C4-2B (cell line): ENCODE results near the gene LRTM1.

Source experiments
- H3K27ac ChIP-seq: fragments of 450-650 bp; 2 replicates; pipeline ENCODE4 v1.5.1; 2017
- ZFX ChIP-seq: fragments of 450-650 bp; IDR thresholded peaks from 2 replicates; pipeline ENCODE4 v1.6.1; 2017
- TF ChIP-seq, protein P1 (sequence below): fragments of 450-650 bp; conservative IDR thresholded peaks from 2 replicates; pipeline ENCODE4 v1.5.1; 2017; ENCODE audit warnings: mild to moderate bottlenecking

Gene LRTM1

DNA sequence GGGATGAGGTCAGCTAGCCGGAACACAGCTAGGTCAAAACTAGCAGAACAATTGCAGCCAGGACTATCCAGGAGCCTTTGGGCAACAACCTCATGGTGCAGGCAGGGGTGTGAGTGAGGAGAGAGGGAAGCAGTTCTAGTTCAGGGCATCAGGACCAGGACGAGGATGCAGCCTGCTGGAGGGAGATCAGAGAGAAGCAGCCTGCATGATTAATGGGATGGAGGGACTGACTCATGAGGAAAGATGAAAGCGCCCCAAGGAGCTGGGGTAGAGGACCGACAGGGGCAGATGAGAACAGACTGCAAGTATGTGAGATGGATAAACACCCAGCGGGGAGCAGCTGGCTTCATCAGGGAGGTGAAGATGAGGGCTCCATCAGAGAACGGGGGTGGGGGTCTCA lies 37.9 kb upstream of the LRTM1 start:
- TF ChIP-seq ZFX, result no peak
- TF ChIP-seq, protein P1, sequence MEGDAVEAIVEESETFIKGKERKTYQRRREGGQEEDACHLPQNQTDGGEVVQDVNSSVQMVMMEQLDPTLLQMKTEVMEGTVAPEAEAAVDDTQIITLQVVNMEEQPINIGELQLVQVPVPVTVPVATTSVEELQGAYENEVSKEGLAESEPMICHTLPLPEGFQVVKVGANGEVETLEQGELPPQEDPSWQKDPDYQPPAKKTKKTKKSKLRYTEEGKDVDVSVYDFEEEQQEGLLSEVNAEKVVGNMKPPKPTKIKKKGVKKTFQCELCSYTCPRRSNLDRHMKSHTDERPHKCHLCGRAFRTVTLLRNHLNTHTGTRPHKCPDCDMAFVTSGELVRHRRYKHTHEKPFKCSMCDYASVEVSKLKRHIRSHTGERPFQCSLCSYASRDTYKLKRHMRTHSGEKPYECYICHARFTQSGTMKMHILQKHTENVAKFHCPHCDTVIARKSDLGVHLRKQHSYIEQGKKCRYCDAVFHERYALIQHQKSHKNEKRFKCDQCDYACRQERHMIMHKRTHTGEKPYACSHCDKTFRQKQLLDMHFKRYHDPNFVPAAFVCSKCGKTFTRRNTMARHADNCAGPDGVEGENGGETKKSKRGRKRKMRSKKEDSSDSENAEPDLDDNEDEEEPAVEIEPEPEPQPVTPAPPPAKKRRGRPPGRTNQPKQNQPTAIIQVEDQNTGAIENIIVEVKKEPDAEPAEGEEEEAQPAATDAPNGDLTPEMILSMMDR, result no peak
- no peak overlapping the region for H3K27ac ChIP-seq

DNA sequence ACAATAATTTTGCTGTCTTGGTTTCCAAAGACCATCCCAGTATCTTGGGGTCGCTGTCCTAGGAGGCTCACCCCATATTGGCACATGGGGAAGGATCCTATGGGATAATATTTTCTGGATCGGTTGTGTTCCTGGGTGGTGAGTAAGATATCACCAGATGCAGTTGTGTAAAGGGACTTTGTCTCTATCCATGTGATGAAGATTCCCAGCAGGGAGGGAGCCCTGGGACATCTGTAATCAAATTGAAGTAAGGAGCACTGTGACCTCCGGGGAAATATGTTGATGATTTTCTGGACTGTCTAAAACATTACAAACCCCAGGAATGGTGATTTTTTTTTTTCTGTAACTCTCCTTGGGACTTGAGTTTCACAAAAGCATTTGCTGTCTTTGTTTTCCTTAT lies 36.2 kb upstream of the LRTM1 start:
- no peak overlapping the region for H3K27ac ChIP-seq
- TF ChIP-seq, protein P1, result no peak
- no peak for TF ChIP-seq ZFX

DNA sequence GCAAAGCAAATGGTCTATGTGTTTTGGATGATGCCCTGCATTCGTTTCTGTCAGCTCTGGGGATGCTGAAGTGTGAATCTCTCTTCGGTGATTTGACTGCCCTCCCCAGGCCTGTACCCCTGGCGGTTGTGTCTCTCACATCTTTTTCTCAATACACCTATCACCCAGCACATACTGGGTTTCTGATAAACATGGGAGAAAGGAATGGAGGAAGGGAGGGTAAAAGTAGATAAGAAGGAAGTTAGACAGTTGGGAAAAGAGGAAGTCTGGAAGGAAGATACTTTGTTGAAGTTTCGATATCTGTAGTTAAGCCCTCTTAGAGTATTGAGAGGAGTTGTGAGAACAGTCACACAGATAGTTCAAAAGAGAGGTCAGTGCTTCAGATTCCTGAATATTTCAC lies 35.8 kb upstream of the LRTM1 start:
- TF ChIP-seq, protein P1, result no peak
- no peak for TF ChIP-seq ZFX
- H3K27ac ChIP-seq, result no peak overlapping the region

DNA sequence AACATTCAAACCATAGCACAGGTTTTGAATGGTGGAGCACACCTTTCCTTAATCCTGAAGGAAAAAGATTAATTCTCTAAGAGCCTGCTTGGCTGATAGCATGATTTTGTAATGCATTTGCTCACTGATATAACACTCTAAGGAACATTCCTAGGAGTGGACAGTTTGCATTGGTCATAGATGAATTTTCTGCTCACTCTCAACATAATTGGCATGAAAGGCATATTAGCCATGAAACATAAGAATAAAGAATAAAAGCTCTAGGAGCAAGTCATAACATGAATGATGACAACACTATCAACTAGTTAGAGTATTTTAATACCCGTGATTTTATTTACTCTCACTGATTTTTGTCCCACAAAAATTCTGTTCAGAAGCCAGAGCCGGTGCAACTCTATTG lies 34.3 kb upstream of the LRTM1 start:
- TF ChIP-seq ZFX, result no peak
- TF ChIP-seq, protein P1, result no peak
- H3K27ac ChIP-seq, result no peak overlapping the region

DNA sequence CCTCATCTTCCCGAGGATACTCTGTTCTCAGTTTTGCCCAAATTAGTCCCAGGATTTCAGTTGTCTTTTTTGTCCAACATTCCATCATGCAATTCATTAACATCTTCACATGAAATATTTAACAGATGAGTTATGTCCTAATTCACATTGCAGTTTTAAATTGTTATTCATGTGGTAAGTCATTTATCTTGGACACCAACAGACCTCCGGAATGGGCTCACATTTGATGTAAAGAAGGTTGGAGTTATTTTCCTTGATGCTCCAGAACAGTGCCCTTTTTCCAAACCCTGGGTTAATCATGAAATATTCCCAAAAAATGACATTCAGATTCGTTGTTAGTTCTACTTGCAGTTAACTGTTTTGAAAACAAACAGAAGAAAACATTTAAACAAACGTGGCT lies 32.8 kb upstream of the LRTM1 start:
- H3K27ac ChIP-seq, result no peak overlapping the region
- TF ChIP-seq, protein P1, result no peak
- no peak for TF ChIP-seq ZFX

DNA sequence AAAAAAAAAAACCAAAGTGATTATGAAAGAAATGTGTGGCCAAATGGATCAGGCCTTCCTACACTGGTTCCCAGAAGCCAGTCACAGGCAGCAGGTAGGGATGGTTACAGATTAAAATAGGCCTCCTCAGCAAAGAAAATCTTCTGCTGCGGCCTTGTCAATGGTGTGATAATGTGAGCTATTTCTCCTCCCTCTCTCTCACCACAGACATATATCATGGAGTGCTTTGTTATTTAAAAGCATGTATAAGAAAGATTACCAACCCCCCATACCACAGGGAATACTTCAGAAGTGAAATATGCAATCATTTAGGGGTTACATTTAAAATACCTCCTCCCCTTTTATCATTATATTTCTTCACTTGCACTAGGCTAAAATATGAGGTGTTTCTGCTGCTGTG lies 32.2 kb upstream of the LRTM1 start:
- no peak for TF ChIP-seq ZFX
- TF ChIP-seq, protein P1, result no peak
- no peak overlapping the region for H3K27ac ChIP-seq

DNA sequence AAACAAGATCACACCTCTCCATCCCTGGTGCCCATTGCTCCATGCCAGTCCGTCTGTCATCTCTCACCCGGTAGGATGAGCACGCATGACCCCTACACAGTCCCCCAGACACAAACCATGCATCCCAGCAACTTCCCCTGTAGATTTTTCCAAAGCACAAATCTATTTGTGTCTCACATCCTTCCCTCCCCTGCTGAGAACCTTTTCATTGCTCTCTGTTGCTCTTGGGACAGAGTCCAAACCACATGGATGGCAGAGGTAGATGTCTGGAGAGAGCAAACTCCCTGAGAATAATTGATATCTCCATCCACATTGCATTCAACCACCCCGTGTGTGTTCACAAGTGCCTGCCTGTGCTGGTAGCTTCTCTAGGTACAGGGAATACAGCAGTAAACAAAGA lies 29.9 kb upstream of the LRTM1 start:
- H3K27ac ChIP-seq, result no peak overlapping the region

More for the DNA sequence above, 29.9 kb upstream of the LRTM1 start:
- TF ChIP-seq, protein P1, result no peak
- TF ChIP-seq ZFX, result no peak
